Measurements from ENCODE around the gene SH3BGRL. TPM values are rescaled to one million over a fixed set of nuclear protein-coding genes. Genes with fewer than 3 reads are reported as not detected.

SH3BGRL gene
- total RNA-seq, 1 experiment from 2014 or later: 54.4 TPM

GRCh38 chrX:81206476-81206875 lies 4.6 kb downstream of the SH3BGRL start:
- H3K36me3 ChIP-seq (ENCODE audit: insufficient read depth, low read length, poor library complexity, severe bottlenecking): no peaks in the 10 kb centered on the region
- intact Hi-C loops (cut with micrococcal nuclease; ENCODE audit: unreplicated experiment): no loop called here
- ChIA-PET CTCF (no interaction called here), POLR2A (ENCODE audit: low non-redundant PET) (no interaction called here)
- no peaks in the 10 kb centered on the region for H3K4me1 ChIP-seq (ENCODE audit: insufficient read depth, low read length, poor library complexity, severe bottlenecking)
- no peaks in the 10 kb centered on the region for H3K9me3 ChIP-seq (ENCODE audit: low read depth, low read length, poor library complexity, severe bottlenecking)
- TF ChIP-seq CTCF (conservative IDR thresholded peaks at IDR 0.05; ENCODE audit: low read depth, low read length) (no peak), EZH2 (IDR thresholded peaks at IDR 0.05; ENCODE audit: borderline replicate concordance, low read depth, low read length, poor library complexity, severe bottlenecking) (no peak)
- H3K27ac ChIP-seq (ENCODE audit: low read depth, low read length, poor library complexity, severe bottlenecking): no peak overlapping the region
- BruUV-seq (replicated peaks): no TSS peak
- no peaks in the 10 kb centered on the region for H3K27me3 ChIP-seq (replicated peaks; ENCODE audit: insufficient read depth, low read depth, low read length, poor library complexity)
- H3K4me3 ChIP-seq (ENCODE audit: low read depth, low read length, poor library complexity, severe bottlenecking): no peak overlapping the region
- no peak for DNase-seq (ENCODE audit: low spot score)

GRCh38 chrX:81208916-81209315 lies 7.0 kb downstream of the SH3BGRL start:
- intact Hi-C loops (cut with micrococcal nuclease; ENCODE audit: unreplicated experiment): no loop called here

GRCh38 chrX:81215685-81216084 lies 13.8 kb downstream of the SH3BGRL start:
- Histone ChIP-seq H3K4me3 (ENCODE audit: low read depth, low read length, poor library complexity, severe bottlenecking) (no peak overlapping the region), H3K36me3 (ENCODE audit: insufficient read depth, low read length, poor library complexity, severe bottlenecking) (no peaks in the 10 kb centered on the region), H3K9me3 (ENCODE audit: low read depth, low read length, poor library complexity, severe bottlenecking) (no peaks in the 10 kb centered on the region), H3K27me3 (replicated peaks; ENCODE audit: insufficient read depth, low read depth, low read length, poor library complexity) (no peaks in the 10 kb centered on the region), H3K4me1 (ENCODE audit: insufficient read depth, low read length, poor library complexity, severe bottlenecking) (no peaks in the 10 kb centered on the region), H3K27ac (ENCODE audit: low read depth, low read length, poor library complexity, severe bottlenecking) (no peak overlapping the region)
- no TSS peak for BruUV-seq (replicated peaks)
- no peak for DNase-seq (ENCODE audit: low spot score)
- CTCF ChIA-PET: no interaction called here
- POLR2A ChIA-PET (ENCODE audit: low non-redundant PET): no interaction called here
- TF ChIP-seq CTCF (conservative IDR thresholded peaks at IDR 0.05; ENCODE audit: low read depth, low read length): no peak
- no peak for TF ChIP-seq EZH2 (IDR thresholded peaks at IDR 0.05; ENCODE audit: borderline replicate concordance, low read depth, low read length, poor library complexity, severe bottlenecking)
- intact Hi-C loops (cut with micrococcal nuclease; ENCODE audit: unreplicated experiment): no loop called here

More at GRCh38 chrX:81208916-81209315, 7.0 kb downstream of the SH3BGRL start:
- TF ChIP-seq EZH2 (IDR thresholded peaks at IDR 0.05; ENCODE audit: borderline replicate concordance, low read depth, low read length, poor library complexity, severe bottlenecking) (no peak), CTCF (conservative IDR thresholded peaks at IDR 0.05; ENCODE audit: low read depth, low read length) (no peak)
- H3K4me3 ChIP-seq (ENCODE audit: low read depth, low read length, poor library complexity, severe bottlenecking): no peak overlapping the region
- CTCF ChIA-PET: no interaction called here
- no peaks in the 10 kb centered on the region for H3K9me3 ChIP-seq (ENCODE audit: low read depth, low read length, poor library complexity, severe bottlenecking)
- POLR2A ChIA-PET (ENCODE audit: low non-redundant PET): no interaction called here
- no peaks in the 10 kb centered on the region for H3K4me1 ChIP-seq (ENCODE audit: insufficient read depth, low read length, poor library complexity, severe bottlenecking)
- no peak for DNase-seq (ENCODE audit: low spot score)
- no peaks in the 10 kb centered on the region for H3K36me3 ChIP-seq (ENCODE audit: insufficient read depth, low read length, poor library complexity, severe bottlenecking)
- no TSS peak for BruUV-seq (replicated peaks)
- H3K27ac ChIP-seq (ENCODE audit: low read depth, low read length, poor library complexity, severe bottlenecking): no peak overlapping the region
- no peaks in the 10 kb centered on the region for H3K27me3 ChIP-seq (replicated peaks; ENCODE audit: insufficient read depth, low read depth, low read length, poor library complexity)

Data from A673 (cell line).